GM18951 (cell line): Measurements from ENCODE around the gene PIK3R6.

ENCODE experiments used
- POLR2A ChIP-seq: IDR thresholded peaks from 4 replicates; pipeline ENCODE4 v1.6.1; 2011; ENCODE audit warnings: mild to moderate bottlenecking; ENCODE audit not compliant: insufficient read length, insufficient read depth; ENCODE audit errors: extremely low read depth
- in situ Hi-C: fragments of 300-500 bp; cut with MboI; formaldehyde crosslinking; loops from one replicate; pipeline ENCODE4 v1.12.0; 2022; ENCODE audit warnings: low sequenced_read_pairs, mixed read lengths, inconsistent platforms; ENCODE audit not compliant: unreplicated experiment

Gene PIK3R6

GRCh38 chr17:8846768-8847211, 20.7 kb downstream of the PIK3R6 start:
- TF ChIP-seq POLR2A = no peak
- in situ Hi-C loops = no loop called here

GRCh38 chr17:8844229-8845218, 22.9 kb downstream of the PIK3R6 start:
- no peak for TF ChIP-seq POLR2A
- in situ Hi-C loops = no loop called here

GRCh38 chr17:8843344-8843743, 24.1 kb downstream of the PIK3R6 start:
- in situ Hi-C loops = no loop called here
- no peak for TF ChIP-seq POLR2A

- in situ Hi-C loops = no loop called here
- no peak for TF ChIP-seq POLR2A
Observed at GRCh38 chr17:8841844-8842243, 25.6 kb downstream of the PIK3R6 start.

GRCh38 chr17:8839410-8839935, 28.0 kb downstream of the PIK3R6 start:
- no peak for TF ChIP-seq POLR2A
- in situ Hi-C loops = no loop called here

- TF ChIP-seq POLR2A = no peak
- in situ Hi-C loops = no loop called here
Observed at GRCh38 chr17:8838551-8839095, 28.9 kb downstream of the PIK3R6 start.

- in situ Hi-C loops = no loop called here
- no peak for TF ChIP-seq POLR2A
Observed at GRCh38 chr17:8837563-8838075, 29.9 kb downstream of the PIK3R6 start.

- no peak for TF ChIP-seq POLR2A
- in situ Hi-C loops = no loop called here
Observed at GRCh38 chr17:8836821-8837562, 30.5 kb downstream of the PIK3R6 start.

GRCh38 chr17:8835631-8836364, 31.7 kb downstream of the PIK3R6 start:
- in situ Hi-C loops = no loop called here
- no peak for TF ChIP-seq POLR2A

- in situ Hi-C loops = no loop called here
Observed at GRCh38 chr17:8835106-8835505, 32.4 kb downstream of the PIK3R6 start.

GRCh38 chr17:8832711-8833352, 34.6 kb downstream of the PIK3R6 start:
- in situ Hi-C loops = no loop called here

More at GRCh38 chr17:8835106-8835505, 32.4 kb downstream of the PIK3R6 start:
- no peak for TF ChIP-seq POLR2A

More at GRCh38 chr17:8832711-8833352, 34.6 kb downstream of the PIK3R6 start:
- no peak for TF ChIP-seq POLR2A
